Large intestine (tissue), 3 donors: Measurements from ENCODE around the gene PLXDC2. TPM values are rescaled to one million over a fixed set of nuclear protein-coding genes. Genes with fewer than 3 reads are reported as not detected.
"Not testable (repeated sequence)": the region's sequence is repeated elsewhere in the genome, so short reads cannot be mapped to it uniquely, and the experiment has no call there.

Experiments used
- DNase-seq, 2 donors: peaks; one replicate each; pipeline versions ENCODE4 v3.0.0 to v3.0.0-alpha.2; 2013
- H3K27ac ChIP-seq: one replicate; pipeline ENCODE4 v1.5.1; 2013; ENCODE audit warnings: low read length
- H3K27me3 ChIP-seq: 2 replicates; pipeline ENCODE4 v1.6.1; 2013; ENCODE audit warnings: low read length; ENCODE audit not compliant: control insufficient read depth, insufficient read depth
- H3K36me3 ChIP-seq: 2 replicates; pipeline ENCODE4 v1.6.1; 2013; ENCODE audit warnings: low read length; ENCODE audit not compliant: control insufficient read depth, insufficient read depth
- H3K4me1 ChIP-seq: one replicate; pipeline ENCODE4 v1.6.1; 2013; ENCODE audit warnings: low read length; ENCODE audit not compliant: control insufficient read depth, insufficient read depth
- H3K4me3 ChIP-seq: one replicate; pipeline ENCODE4 v1.5.1; 2013; ENCODE audit warnings: low read length
- H3K9me3 ChIP-seq: one replicate; pipeline ENCODE4 v1.6.1; 2013; ENCODE audit warnings: mild to moderate bottlenecking, low read depth, low read length, moderate library complexity; ENCODE audit not compliant: control insufficient read depth
- WGBS: methylation state at CpG from one replicate; pipeline ENCODE4 v1.1.5; 2013; ENCODE audit warnings: low lambda C conversion rate; ENCODE audit not compliant: insufficient coverage; 5-methylcytosine and 5-hydroxymethylcytosine counted together
- polyA plus RNA-seq: library from polyadenylated mRNA; unstranded; fragments of 120-200 nt; gene quantifications from one replicate; pipeline ENCODE4 v1.2.1, GENCODE V29; 2013

PLXDC2 gene
- polyA plus RNA-seq, 1 donor, result 19.0 TPM

- H3K4me1 ChIP-seq, result no peaks in the 10 kb centered on the region
- H3K27me3 ChIP-seq, result no peaks in the 10 kb centered on the region
- no peak for DNase-seq
- H3K9me3 ChIP-seq, result no peaks in the 10 kb centered on the region
- no peak overlapping the region for H3K27ac ChIP-seq
- no peak overlapping the region for H3K4me3 ChIP-seq
- WGBS, result 80% methylated on average over 1 of the region's 1 CpG
- peaks cover 2% of the 10 kb centered on the region for H3K36me3 ChIP-seq
Observed at GRCh38 chr10:20020677-20021076, 204.4 kb downstream of the PLXDC2 start.

GRCh38 chr10:20029523-20029922, 213.3 kb downstream of the PLXDC2 start:
- DNase-seq, result no peak
- H3K9me3 ChIP-seq, result no peaks in the 10 kb centered on the region
- H3K4me1 ChIP-seq, result no peaks in the 10 kb centered on the region
- no peaks in the 10 kb centered on the region for H3K36me3 ChIP-seq
- no peaks in the 10 kb centered on the region for H3K27me3 ChIP-seq
- H3K27ac ChIP-seq, result no peak overlapping the region
- no peak overlapping the region for H3K4me3 ChIP-seq
- WGBS, result 100% methylated on average over 1 of the region's 3 CpGs

- H3K36me3 ChIP-seq, result no peaks in the 10 kb centered on the region
- DNase-seq, result no peak
- no peaks in the 10 kb centered on the region for H3K27me3 ChIP-seq
- H3K9me3 ChIP-seq, result no peaks in the 10 kb centered on the region
- no peaks in the 10 kb centered on the region for H3K4me1 ChIP-seq
- H3K27ac ChIP-seq, result no peak overlapping the region
- no peak overlapping the region for H3K4me3 ChIP-seq
- WGBS, result no CpG with 5 or more reads among the region's 4 CpGs
Observed at GRCh38 chr10:20033476-20033875, 217.2 kb downstream of the PLXDC2 start.

- Histone ChIP-seq H3K9me3 (no peaks in the 10 kb centered on the region), H3K36me3 (no peaks in the 10 kb centered on the region), H3K4me1 (no peaks in the 10 kb centered on the region), H3K27ac (no peak overlapping the region), H3K4me3 (no peak overlapping the region), H3K27me3 (no peaks in the 10 kb centered on the region)
- DNase-seq, result peak in 1 of 2 donors; percentile 13
- no CpG with 5 or more reads among the region's 2 CpGs for WGBS
Observed at GRCh38 chr10:20034732-20035131, 218.5 kb downstream of the PLXDC2 start.

GRCh38 chr10:20040012-20040411, 223.8 kb downstream of the PLXDC2 start:
- 100% methylated on average over 1 of the region's 6 CpGs for WGBS
- DNase-seq, result no peak
- Histone ChIP-seq H3K9me3 (no peaks in the 10 kb centered on the region), H3K36me3 (no peaks in the 10 kb centered on the region), H3K4me1 (no peaks in the 10 kb centered on the region), H3K27ac (no peak overlapping the region), H3K4me3 (no peak overlapping the region), H3K27me3 (no peaks in the 10 kb centered on the region)

- Histone ChIP-seq H3K9me3 (no peaks in the 10 kb centered on the region), H3K27ac (no peak overlapping the region), H3K4me3 (no peak overlapping the region), H3K36me3 (no peaks in the 10 kb centered on the region), H3K27me3 (no peaks in the 10 kb centered on the region), H3K4me1 (no peaks in the 10 kb centered on the region)
- DNase-seq, result no peak
- WGBS, result no CpG with 5 or more reads among the region's 3 CpGs
Observed at GRCh38 chr10:20041931-20042330, 225.7 kb downstream of the PLXDC2 start.

GRCh38 chr10:20045100-20045499, 228.9 kb downstream of the PLXDC2 start:
- peaks cover 11% of the 10 kb centered on the region for H3K36me3 ChIP-seq
- DNase-seq, H3K4me1 ChIP-seq, H3K9me3 ChIP-seq, H3K27me3 ChIP-seq, H3K27ac ChIP-seq, H3K4me3 ChIP-seq: not testable (repeated sequence)
- no CpG with 5 or more reads among the region's 5 CpGs for WGBS

GRCh38 chr10:20048161-20048560, 231.9 kb downstream of the PLXDC2 start:
- Histone ChIP-seq H3K27ac (no peak overlapping the region), H3K36me3 (peaks cover 11% of the 10 kb centered on the region), H3K4me1 (no peaks in the 10 kb centered on the region), H3K27me3 (no peaks in the 10 kb centered on the region), H3K4me3 (no peak overlapping the region), H3K9me3 (no peaks in the 10 kb centered on the region)
- WGBS, result no CpG with 5 or more reads among the region's 2 CpGs
- DNase-seq, result no peak

GRCh38 chr10:20058135-20058534, 241.9 kb downstream of the PLXDC2 start:
- H3K36me3 ChIP-seq, result no peaks in the 10 kb centered on the region
- no peaks in the 10 kb centered on the region for H3K9me3 ChIP-seq
- no CpG with 5 or more reads among the region's 2 CpGs for WGBS
- no peak for DNase-seq
- no peak overlapping the region for H3K4me3 ChIP-seq
- H3K27ac ChIP-seq, result no peak overlapping the region
- no peaks in the 10 kb centered on the region for H3K4me1 ChIP-seq
- no peaks in the 10 kb centered on the region for H3K27me3 ChIP-seq

GRCh38 chr10:20059084-20059835, 243.0 kb downstream of the PLXDC2 start:
- H3K4me1 ChIP-seq, result no peaks in the 10 kb centered on the region
- peak; percentile 4 to 5 for DNase-seq
- no peak overlapping the region for H3K27ac ChIP-seq
- WGBS, result no CpG with 5 or more reads among the region's 3 CpGs
- H3K36me3 ChIP-seq, result no peaks in the 10 kb centered on the region
- H3K27me3 ChIP-seq, result no peaks in the 10 kb centered on the region
- H3K4me3 ChIP-seq, result no peak overlapping the region
- H3K9me3 ChIP-seq, result no peaks in the 10 kb centered on the region

- no peaks in the 10 kb centered on the region for H3K9me3 ChIP-seq
- no peak overlapping the region for H3K4me3 ChIP-seq
- WGBS, result no CpG with 5 or more reads among the region's 6 CpGs
- DNase-seq, result no peak
- H3K36me3 ChIP-seq, result peaks cover 10% of the 10 kb centered on the region
- no peaks in the 10 kb centered on the region for H3K4me1 ChIP-seq
- no peak overlapping the region for H3K27ac ChIP-seq
- no peaks in the 10 kb centered on the region for H3K27me3 ChIP-seq
Observed at GRCh38 chr10:20065814-20066213, 249.6 kb downstream of the PLXDC2 start.
